Lower lobe of right lung (tissue), 2 donors: ENCODE data around the gene TMEM132D. TPM values are rescaled to one million over a fixed set of nuclear protein-coding genes. Genes with fewer than 3 reads are reported as not detected.

ENCODE experiments used
- ATAC-seq, 2 donors: fragments of 200-7000 bp; cut with Tn5 transposase; one replicate each; pipeline ENCODE4 v1.9.1; 2020 to 2022; ENCODE audit warnings: mild to moderate bottlenecking in 2 of 2, moderate library complexity in 2 of 2
- DNase-seq: peaks from one replicate; pipeline ENCODE4 v3.0.0-alpha.2; 2020
- H3K27ac ChIP-seq: fragments of 200-600 bp; one replicate; pipeline ENCODE4 v1.8.0; 2022
- H3K27me3 ChIP-seq: fragments of 200-600 bp; one replicate; pipeline ENCODE4 v1.8.0; 2022; ENCODE audit warnings: low read depth
- H3K36me3 ChIP-seq: fragments of 200-600 bp; one replicate; pipeline ENCODE4 v1.8.0; 2022; ENCODE audit warnings: mild to moderate bottlenecking
- H3K4me1 ChIP-seq: fragments of 200-600 bp; one replicate; pipeline ENCODE4 v1.8.0; 2022
- H3K4me3 ChIP-seq: fragments of 200-600 bp; one replicate; pipeline ENCODE4 v1.8.0; 2022; ENCODE audit warnings: mild to moderate bottlenecking
- H3K9me3 ChIP-seq: fragments of 200-600 bp; one replicate; pipeline ENCODE4 v1.8.0; 2022
- CTCF ChIP-seq: fragments of 200-600 bp; IDR thresholded peaks from one replicate; pipeline ENCODE4 v1.8.0; 2022; ENCODE audit warnings: antibody characterized with exemption, mild to moderate bottlenecking
- intact Hi-C: fragments of 100-400 bp; cut with DNase I; formaldehyde crosslinking; loops from one replicate; pipeline ENCODE4 v1.11.0; 2022
- total RNA-seq: library from RNA; stranded (reverse); fragmentation: NEBNext Ultra II Directional; extraction: Animal tissue kit (Norgen Biotek cat#: 25700); gene quantifications from one replicate; pipeline ENCODE4 v1.2.1, GENCODE V29; 2021
- donor health status: DM: no; HTN: yes; CAD: no; lungs with severe emphysema.

TMEM132D gene
- total RNA-seq, 1 donor from 2014 or later: 0.06 TPM

- Histone ChIP-seq H3K27ac (no peak overlapping the region), H3K4me3 (no peak overlapping the region), H3K27me3 (no peaks in the 10 kb centered on the region), H3K4me1 (no peaks in the 10 kb centered on the region), H3K9me3 (no peaks in the 10 kb centered on the region), H3K36me3 (no peaks in the 10 kb centered on the region)
- peak in 1 of 2 donors; percentile 22 for ATAC-seq
- intact Hi-C loops: no loop called here
- no peak for DNase-seq
- TF ChIP-seq CTCF: no peak
These were observed 207.4 kb downstream of the TMEM132D start for GRCh38 chr12:129696405-129696804.

GRCh38 chr12:129693731-129694130, 210.1 kb downstream of the TMEM132D start:
- no peaks in the 10 kb centered on the region for H3K36me3 ChIP-seq
- H3K4me3 ChIP-seq: no peak overlapping the region
- intact Hi-C loops: no loop called here
- ATAC-seq (no peak), DNase-seq (no peak)
- no peak for TF ChIP-seq CTCF
- H3K4me1 ChIP-seq: no peaks in the 10 kb centered on the region
- H3K27ac ChIP-seq: no peak overlapping the region
- no peaks in the 10 kb centered on the region for H3K27me3 ChIP-seq
- no peaks in the 10 kb centered on the region for H3K9me3 ChIP-seq

GRCh38 chr12:129687731-129688130, 216.1 kb downstream of the TMEM132D start:
- Histone ChIP-seq H3K27ac (no peak overlapping the region), H3K4me1 (no peaks in the 10 kb centered on the region), H3K4me3 (no peak overlapping the region), H3K36me3 (no peaks in the 10 kb centered on the region), H3K9me3 (peaks cover 7% of the 10 kb centered on the region), H3K27me3 (no peaks in the 10 kb centered on the region)
- no peak for TF ChIP-seq CTCF
- intact Hi-C loops: no loop called here
- ATAC-seq (no peak), DNase-seq (no peak)

- Histone ChIP-seq H3K9me3 (peaks cover 7% of the 10 kb centered on the region), H3K4me1 (no peaks in the 10 kb centered on the region), H3K27ac (no peak overlapping the region), H3K27me3 (no peaks in the 10 kb centered on the region), H3K36me3 (no peaks in the 10 kb centered on the region), H3K4me3 (no peak overlapping the region)
- intact Hi-C loops: no loop called here
- TF ChIP-seq CTCF: no peak
- DNase-seq (no peak), ATAC-seq (no peak)
These were observed 222.0 kb downstream of the TMEM132D start for GRCh38 chr12:129681830-129682229.

- Histone ChIP-seq H3K9me3 (peaks cover 7% of the 10 kb centered on the region), H3K4me3 (no peak overlapping the region), H3K36me3 (no peaks in the 10 kb centered on the region), H3K27me3 (no peaks in the 10 kb centered on the region), H3K27ac (no peak overlapping the region), H3K4me1 (no peaks in the 10 kb centered on the region)
- no peak for DNase-seq
- intact Hi-C loops: no loop called here
- no peak for TF ChIP-seq CTCF
- no peak for ATAC-seq
These were observed 222.7 kb downstream of the TMEM132D start for GRCh38 chr12:129681151-129681550.

- ATAC-seq: no peak
- Histone ChIP-seq H3K4me1 (no peaks in the 10 kb centered on the region), H3K27ac (no peak overlapping the region), H3K36me3 (no peaks in the 10 kb centered on the region), H3K4me3 (no peak overlapping the region), H3K27me3 (no peaks in the 10 kb centered on the region), H3K9me3 (no peaks in the 10 kb centered on the region)
- intact Hi-C loops: no loop called here
- no peak for TF ChIP-seq CTCF
- DNase-seq: no peak
These were observed 227.4 kb downstream of the TMEM132D start for GRCh38 chr12:129676411-129676810.
